GM18868 (cell line): ENCODE measurements around the gene DLGAP1.
A peak's percentile ranks its signal among the peaks of the same experiment; 100 is the strongest.

Source experiments
- ATAC-seq: cut with Tn5 transposase; IDR thresholded peaks from one replicate; pipeline ENCODE4 v1.9.1; 2021; ENCODE audit warnings: mild to moderate bottlenecking, moderate library complexity; ENCODE audit not compliant: unreplicated experiment

DLGAP1 gene

GRCh38 chr18:3578621-3579020 is 876.5 kb downstream of the DLGAP1 start:
- no peak for ATAC-seq

- ATAC-seq: no peak
Observed at GRCh38 chr18:3577281-3577855, 877.7 kb downstream of the DLGAP1 start.

GRCh38 chr18:3572761-3573160 is 882.3 kb downstream of the DLGAP1 start:
- ATAC-seq: no peak

GRCh38 chr18:3566851-3567250 is 888.3 kb downstream of the DLGAP1 start:
- no peak for ATAC-seq

GRCh38 chr18:3560755-3561154 is 894.4 kb downstream of the DLGAP1 start:
- ATAC-seq: no peak

GRCh38 chr18:3554811-3555427 is 900.2 kb downstream of the DLGAP1 start:
- ATAC-seq: no peak

GRCh38 chr18:3554091-3554601 is 901.0 kb downstream of the DLGAP1 start:
- ATAC-seq: no peak

- no peak for ATAC-seq
Observed at GRCh38 chr18:3552305-3552704, 902.8 kb downstream of the DLGAP1 start.

GRCh38 chr18:3547891-3548615 is 907.1 kb downstream of the DLGAP1 start:
- ATAC-seq: no peak

- ATAC-seq: no peak
Observed at GRCh38 chr18:3546106-3546505, 909.0 kb downstream of the DLGAP1 start.

- no peak for ATAC-seq
Observed at GRCh38 chr18:3544537-3544936, 910.6 kb downstream of the DLGAP1 start.

GRCh38 chr18:3541549-3542386 is 913.3 kb downstream of the DLGAP1 start:
- ATAC-seq: peak; percentile 100

GRCh38 chr18:3540805-3541548 is 914.1 kb downstream of the DLGAP1 start:
- ATAC-seq: no peak

GRCh38 chr18:3538954-3539617 is 916.0 kb downstream of the DLGAP1 start:
- ATAC-seq: no peak

GRCh38 chr18:3538456-3538855 is 916.7 kb downstream of the DLGAP1 start:
- no peak for ATAC-seq

GRCh38 chr18:3530807-3531206 is 924.3 kb downstream of the DLGAP1 start:
- ATAC-seq: no peak

- no peak for ATAC-seq
Observed at GRCh38 chr18:3529601-3530000, 925.5 kb downstream of the DLGAP1 start.

GRCh38 chr18:3529077-3529476 is 926.0 kb downstream of the DLGAP1 start:
- ATAC-seq: no peak

- ATAC-seq: no peak
Observed at GRCh38 chr18:3528231-3528630, 926.9 kb downstream of the DLGAP1 start.
